H9 (cell line): ENCODE results near the gene CCDC34. TPM values are rescaled to one million over a fixed set of nuclear protein-coding genes. Genes with fewer than 3 reads are reported as not detected.

Experiments
- DNase-seq: peaks from one replicate; pipeline ENCODE4 v3.0.0-alpha.2; 2017
- H2AFZ ChIP-seq: one replicate; pipeline ENCODE4 v1.6.1; 2013; ENCODE audit warnings: mild to moderate bottlenecking, low read length, control low read depth, moderate library complexity
- H2AK5ac ChIP-seq: 2 replicates; pipeline ENCODE4 v1.6.1; 2013; ENCODE audit warnings: low read length, control low read depth, mixed read lengths; ENCODE audit not compliant: insufficient read length
- H2BK120ac ChIP-seq: one replicate; pipeline ENCODE4 v1.6.1; 2013; ENCODE audit warnings: low read depth, mild to moderate bottlenecking, low read length, control low read depth, inconsistent platforms; ENCODE audit not compliant: poor library complexity, severe bottlenecking
- H2BK12ac ChIP-seq: 2 replicates; pipeline ENCODE4 v1.6.1; 2013; ENCODE audit warnings: low read length, control low read depth, mixed read lengths, low read depth; ENCODE audit not compliant: insufficient read length
- H2BK15ac ChIP-seq: 2 replicates; pipeline ENCODE4 v1.6.1; 2013; ENCODE audit warnings: low read depth, low read length, control low read depth
- H2BK20ac ChIP-seq: one replicate; pipeline ENCODE4 v1.6.1; 2013; ENCODE audit warnings: low read depth, mild to moderate bottlenecking, low read length, control low read depth, inconsistent platforms; ENCODE audit not compliant: poor library complexity, severe bottlenecking
- H2BK5ac ChIP-seq: 2 replicates; pipeline ENCODE4 v1.6.1; 2013; ENCODE audit warnings: low read length, control low read depth, mixed read lengths; ENCODE audit not compliant: insufficient read length
- H3K14ac ChIP-seq: 2 replicates; pipeline ENCODE4 v1.6.1; 2013; ENCODE audit warnings: low read length, control low read depth; ENCODE audit not compliant: insufficient read depth
- H3K18ac ChIP-seq: 2 replicates; pipeline ENCODE4 v1.6.1; 2013; ENCODE audit warnings: low read depth, mild to moderate bottlenecking, mixed read lengths, low read length, control low read depth; ENCODE audit not compliant: insufficient read length
- H3K23ac ChIP-seq: 2 replicates; pipeline ENCODE4 v1.6.1; 2013; ENCODE audit warnings: low read length, control low read depth, mixed read lengths, low read depth; ENCODE audit not compliant: insufficient read length
- H3K23me2 ChIP-seq: 2 replicates; pipeline ENCODE4 v1.6.1; 2013; ENCODE audit warnings: low read depth, mild to moderate bottlenecking, mixed read lengths, low read length, control low read depth; ENCODE audit not compliant: insufficient read length, poor library complexity, severe bottlenecking
- H3K27ac ChIP-seq: 2 replicates; pipeline ENCODE4 v1.5.1; 2013; ENCODE audit warnings: low read length, control low read depth, mixed read lengths, low read depth; ENCODE audit not compliant: insufficient read length
- H3K27me3 ChIP-seq: 2 replicates; pipeline ENCODE4 v1.6.1; 2013; ENCODE audit warnings: low read length, control low read depth, inconsistent platforms; ENCODE audit not compliant: insufficient read depth
- H3K4ac ChIP-seq: 2 replicates; pipeline ENCODE4 v1.6.1; 2013; ENCODE audit warnings: low read depth, mild to moderate bottlenecking, control low read depth, inconsistent platforms, low read length, moderate library complexity
- H3K4me1 ChIP-seq: 2 replicates; pipeline ENCODE4 v1.6.1; 2013; ENCODE audit warnings: low read length, control low read depth, inconsistent platforms; ENCODE audit not compliant: insufficient read depth
- H3K4me2 ChIP-seq: 2 replicates; pipeline ENCODE4 v1.6.1; 2013; ENCODE audit warnings: low read length, control low read depth, mixed read lengths; ENCODE audit not compliant: insufficient read length, insufficient read depth
- H3K56ac ChIP-seq: 2 replicates; pipeline ENCODE4 v1.6.1; 2013; ENCODE audit warnings: low read depth, mild to moderate bottlenecking, mixed read lengths, low read length, control low read depth; ENCODE audit not compliant: insufficient read length
- H3K79me1 ChIP-seq: 2 replicates; pipeline ENCODE4 v1.6.1; 2013; ENCODE audit warnings: low read depth, mild to moderate bottlenecking, moderate library complexity, low read length, control low read depth, inconsistent platforms; ENCODE audit not compliant: insufficient read depth, poor library complexity, severe bottlenecking
- H3K79me2 ChIP-seq: 2 replicates; pipeline ENCODE4 v1.6.1; 2013; ENCODE audit warnings: low read length, control low read depth, inconsistent platforms; ENCODE audit not compliant: insufficient read depth
- H3K9ac ChIP-seq: 2 replicates; pipeline ENCODE4 v1.6.1; 2013; ENCODE audit warnings: low read length, control low read depth, mixed read lengths; ENCODE audit not compliant: insufficient read length; ENCODE audit errors: extremely low read depth
- H3K9me3 ChIP-seq: one replicate; pipeline ENCODE4 v1.6.1; 2013; ENCODE audit warnings: low read depth, low read length, inconsistent platforms; ENCODE audit not compliant: control insufficient read depth
- H3T11ph ChIP-seq: one replicate; pipeline ENCODE4 v1.6.1; 2013; ENCODE audit warnings: mild to moderate bottlenecking, low read length, control low read depth, inconsistent platforms
- H4K20me1 ChIP-seq: one replicate; pipeline ENCODE4 v1.6.1; 2013; ENCODE audit not compliant: control insufficient read depth, insufficient read length, insufficient read depth
- H4K5ac ChIP-seq: 2 replicates; pipeline ENCODE4 v1.6.1; 2013; ENCODE audit warnings: low read depth, mild to moderate bottlenecking, mixed read lengths, low read length, control low read depth; ENCODE audit not compliant: insufficient read length
- H4K8ac ChIP-seq: replicated peaks from 2 replicates; pipeline ENCODE4 v1.6.1; 2013; ENCODE audit warnings: low read length, control low read depth, mixed read lengths, low read depth; ENCODE audit not compliant: insufficient read length
- H4K91ac ChIP-seq: 2 replicates; pipeline ENCODE4 v1.6.1; 2013; ENCODE audit warnings: low read depth, mild to moderate bottlenecking, moderate library complexity, mixed read lengths, low read length, control low read depth; ENCODE audit not compliant: insufficient read length
- H3K27ac Mint-ChIP-seq, 3 experiments: 2 replicates in 2 of 3; 3 replicates in 1 of 3; pipeline ENCODE4 v1.8.0; 2020 to 2021; ENCODE audit warnings: mixed read lengths in 3 of 3, mild to moderate bottlenecking in 1 of 3, moderate library complexity in 1 of 3
- H3K27me3 Mint-ChIP-seq: 2 replicates; pipeline ENCODE4 v1.8.0; 2021; ENCODE audit warnings: low read depth, mild to moderate bottlenecking, moderate library complexity, mixed read lengths
- H3K36me3 Mint-ChIP-seq, 3 experiments: 2 replicates in 2 of 3; 3 replicates in 1 of 3; pipeline ENCODE4 v1.8.0; 2020 to 2021; ENCODE audit warnings: low read depth in 3 of 3, mixed read lengths in 3 of 3; ENCODE audit not compliant: insufficient read depth in 1 of 3
- H3K4me1 Mint-ChIP-seq, 2 experiments: 2 replicates each; pipeline ENCODE4 v1.8.0; 2020; ENCODE audit warnings: mixed read lengths in 2 of 2
- H3K4me3 Mint-ChIP-seq, 2 experiments: 2 replicates in 1 of 2; 3 replicates in 1 of 2; pipeline ENCODE4 v1.8.0; 2020 to 2021; ENCODE audit warnings: mild to moderate bottlenecking in 2 of 2, mixed read lengths in 2 of 2, moderate library complexity in 1 of 2
- H3K9me3 Mint-ChIP-seq, 2 experiments: 2 replicates in 1 of 2; 3 replicates in 1 of 2; pipeline ENCODE4 v1.8.0; 2020; ENCODE audit warnings: mild to moderate bottlenecking in 2 of 2, mixed read lengths in 2 of 2, moderate library complexity in 1 of 2
- CTCF ChIP-seq: fragments of 200-600 bp; sonication (generic); conservative IDR thresholded peaks from 3 replicates; pipeline ENCODE4 v1.8.0; 2021; ENCODE audit warnings: antibody characterized with exemption, mild to moderate bottlenecking
- WGBS: extraction: QIAGEN DNeasy Blood & Tissue Kit; methylation state at CpG from one replicate; pipeline ENCODE4 v1.1.7; 2013; ENCODE audit warnings: missing lambda C conversion rate, low lambda C conversion rate, mixed read lengths; ENCODE audit not compliant: insufficient read length; ENCODE audit errors: extremely low coverage; 5-methylcytosine and 5-hydroxymethylcytosine counted together
- total RNA-seq: library from RNA; stranded (reverse); gene quantifications from 2 replicates; pipeline ENCODE4 v1.2.1, GENCODE V29; 2021

Gene CCDC34
- total RNA-seq, 1 experiment from 2014 or later = 25.2 TPM

- H2BK5ac ChIP-seq = no peak overlapping the region
- no peak overlapping the region for H2AFZ ChIP-seq
- H3K9ac ChIP-seq = no peak overlapping the region
- no peaks in the 10 kb centered on the region for H4K20me1 ChIP-seq
- H3K4me1 ChIP-seq = 0 out of 2 replicates have a peak, but pooled peaks cover 2% of the 10 kb centered on the region
- no peak overlapping the region for H3K23ac ChIP-seq
- no peaks in the 10 kb centered on the region for H3K79me1 ChIP-seq
- H2BK15ac ChIP-seq = no peak overlapping the region
- no peak overlapping the region for H3K56ac ChIP-seq
- no peaks in the 10 kb centered on the region for H3K9me3 Mint-ChIP-seq
- H3K14ac ChIP-seq = no peak overlapping the region
- H3K18ac ChIP-seq = no peak overlapping the region
- no peak overlapping the region for H2AK5ac ChIP-seq
- H3K36me3 Mint-ChIP-seq = peaks cover 2 to 32% (median 23%) of the 10 kb centered on the region in 3 experiments; a peak in 6 of 7 replicates
- no peak overlapping the region for H3K27ac ChIP-seq
- H3K27me3 Mint-ChIP-seq = no peaks in the 10 kb centered on the region
- H3K23me2 ChIP-seq = no peaks in the 10 kb centered on the region
- H3K79me2 ChIP-seq = no peaks in the 10 kb centered on the region; the same call in 1 of the 2 replicates
- DNase-seq = no peak
- H3K4me3 Mint-ChIP-seq = no peak overlapping the region
- H3K27me3 ChIP-seq = no peaks in the 10 kb centered on the region
- no peak overlapping the region for H2BK120ac ChIP-seq
- no peak overlapping the region for H3K4ac ChIP-seq
- H3T11ph ChIP-seq = no peak overlapping the region
- H3K4me1 Mint-ChIP-seq = peaks cover 2 to 17% of the 10 kb centered on the region in 2 experiments
- WGBS = no CpG with 5 or more reads among the region's 2 CpGs
- H4K91ac ChIP-seq = no peak overlapping the region
- H3K4me2 ChIP-seq = no peak overlapping the region
- no peaks in the 10 kb centered on the region for H3K9me3 ChIP-seq
- no peak overlapping the region for H4K8ac ChIP-seq
- no peak overlapping the region for H2BK12ac ChIP-seq
- no peak overlapping the region for H4K5ac ChIP-seq
- no peak overlapping the region for H3K27ac Mint-ChIP-seq
- no peak for TF ChIP-seq CTCF
- no peak overlapping the region for H2BK20ac ChIP-seq
Measured at GRCh38 chr11:27403195-27403594, 40.2 kb upstream of the CCDC34 start.
